Panc1 (cell line): ENCODE measurements around the gene IL2RG. TPM values are rescaled to one million over a fixed set of nuclear protein-coding genes. Genes with fewer than 3 reads are reported as not detected.

Experiments
- ATAC-seq: fragments of 200-7000 bp; cut with Tn5 transposase; 2 replicates; pipeline ENCODE4 v1.9.1; 2020; ENCODE audit warnings: mild to moderate bottlenecking, moderate library complexity
- BruUV-seq: library from RNA; stranded (reverse); fragments of 400-500 nt; replicated peaks from 2 replicates; lab custom pipeline; 2021; lab: Mats Ljungman, UMichigan
- CTCF ChIA-PET: fragments of 300-600 bp; sonication (Branson Sonifier 250); formaldehyde crosslinking; loops from one replicate; lab custom pipeline; 2022; ENCODE audit warnings: antibody characterized with exemption; lab: Charles Lee
- POLR2A ChIA-PET: fragments of 300-600 bp; sonication (Branson Sonifier 250); formaldehyde crosslinking; loops from one replicate; lab custom pipeline; 2022; ENCODE audit warnings: antibody characterized with exemption; lab: Charles Lee
- DNase-seq: peaks from one replicate; pipeline ENCODE4 v3.0.0-alpha.2; 2010; ENCODE audit warnings: low read depth, low spot score
- H3K27ac ChIP-seq: 2 replicates; pipeline ENCODE4 v1.5.1; 2011; ENCODE audit warnings: mild to moderate bottlenecking, low read length, inconsistent platforms
- H3K27me3 ChIP-seq: fragments of 200-500 bp; sonication (Bioruptor generic); 2 replicates; pipeline ENCODE4 v1.6.0; 2014; ENCODE audit warnings: low read length, inconsistent platforms; ENCODE audit not compliant: control insufficient read depth, insufficient read depth
- H3K36me3 ChIP-seq: fragments of 200-500 bp; sonication (Bioruptor generic); 2 replicates; pipeline ENCODE4 v1.5.1; 2014; ENCODE audit warnings: inconsistent platforms, mild to moderate bottlenecking, low read length, moderate library complexity; ENCODE audit not compliant: control insufficient read depth, insufficient read depth
- H3K4me1 ChIP-seq: 2 replicates; pipeline ENCODE4 v1.5.1; 2011; ENCODE audit warnings: inconsistent platforms, mild to moderate bottlenecking, low read length, moderate library complexity; ENCODE audit not compliant: control insufficient read depth, insufficient read depth
- H3K4me3 ChIP-seq, 2 experiments: 2 replicates each; pipeline ENCODE4 v1.5.1; 2011 to 2012; ENCODE audit warnings: low read depth in 2 of 2, low read length in 2 of 2, mild to moderate bottlenecking in 2 of 2, inconsistent platforms in 1 of 2, moderate library complexity in 1 of 2
- H3K9me3 ChIP-seq: fragments of 200-500 bp; sonication (Bioruptor generic); 2 replicates; pipeline ENCODE4 v1.5.1; 2014; ENCODE audit warnings: low read depth, mild to moderate bottlenecking, inconsistent platforms, low read length, moderate library complexity; ENCODE audit not compliant: control insufficient read depth, insufficient read depth
- CTCF ChIP-seq: fragments of 450-650 bp; IDR thresholded peaks from 2 replicates; pipeline ENCODE4 v1.5.1; 2017; ENCODE audit warnings: mild to moderate bottlenecking
- POLR2AphosphoS5 ChIP-seq: IDR thresholded peaks from 2 replicates; pipeline ENCODE4 v1.6.1; 2012; ENCODE audit warnings: mild to moderate bottlenecking, low read depth, low read length, moderate library complexity
- REST ChIP-seq, 2 experiments: IDR thresholded peaks; 2 replicates each; pipeline ENCODE4 v1.6.1; 2011 to 2012; ENCODE audit warnings: low read depth in 2 of 2, control low read depth in 1 of 2, low read length in 1 of 2, mild to moderate bottlenecking in 1 of 2, moderate library complexity in 1 of 2; ENCODE audit not compliant: insufficient read depth in 1 of 2
- SIN3A ChIP-seq: IDR thresholded peaks from 2 replicates; pipeline ENCODE4 v1.6.1; 2012; ENCODE audit warnings: low read depth, mild to moderate bottlenecking, low read length, moderate library complexity, borderline replicate concordance; ENCODE audit not compliant: insufficient read depth
- TCF7L2 ChIP-seq: IDR thresholded peaks from 2 replicates; pipeline ENCODE4 v1.6.1; 2011; ENCODE audit warnings: mild to moderate bottlenecking, low read depth, low read length, inconsistent platforms
- in situ Hi-C: cut with HindIII; loops from 2 replicates; pipeline ENCODE4 v1.10.0; 2016; ENCODE audit warnings: low sequenced_read_pairs, low pct_unique_long_range_greater_than_20kb
- intact Hi-C: fragments of 100-400 bp; cut with micrococcal nuclease; formaldehyde crosslinking; loops from one replicate; pipeline ENCODE4 v1.10.0; 2022; ENCODE audit not compliant: unreplicated experiment
- total RNA-seq: library from RNA; stranded (reverse); gene quantifications from one replicate; pipeline ENCODE4 v1.2.1, GENCODE V29; 2021; ENCODE audit not compliant: unreplicated experiment

The IL2RG gene
- total RNA-seq, 1 experiment from 2014 or later, result 0.28 TPM

GRCh38 chrX:71128166-71128833 is 16.9 kb upstream of the IL2RG start:
- DNase-seq (no peak), ATAC-seq (no peak)
- ChIA-PET POLR2A (no interaction called here), CTCF (no interaction called here)
- Histone ChIP-seq H3K36me3 (peaks cover 3% of the 10 kb centered on the region), H3K4me3 (no peak overlapping the region), H3K27ac (no peak overlapping the region), H3K27me3 (no peaks in the 10 kb centered on the region), H3K4me1 (no peaks in the 10 kb centered on the region), H3K9me3 (no peaks in the 10 kb centered on the region)
- BruUV-seq, result no TSS peak
- in situ Hi-C loops (no loop called here), intact Hi-C loops (no loop called here)
- no peak for TF ChIP-seq SIN3A
- no peak for TF ChIP-seq CTCF
- no peak for TF ChIP-seq POLR2AphosphoS5
- TF ChIP-seq REST (IDR thresholded peaks at IDR 0.05; ENCODE audit: insufficient read depth in 1 of 2, low read depth in 2 of 2, low read length in 1 of 2), result no peak
- TF ChIP-seq TCF7L2, result no peak

GRCh38 chrX:71118985-71119535 is 7.7 kb upstream of the IL2RG start:
- H3K27me3 ChIP-seq, result no peaks in the 10 kb centered on the region
- no peak for TF ChIP-seq TCF7L2
- H3K27ac ChIP-seq, result peak overlapping the region; percentile 81
- in situ Hi-C loops, result no loop called here
- CTCF ChIA-PET, result no interaction called here
- H3K4me1 ChIP-seq, result peaks cover 5% of the 10 kb centered on the region
- H3K4me3 ChIP-seq, result peak overlapping the region; percentile 75 to 81
- ATAC-seq (peak; percentile 37; the same call in 1 of the 2 replicates), DNase-seq (no peak)
- POLR2A ChIA-PET, result no interaction called here
- H3K9me3 ChIP-seq, result no peaks in the 10 kb centered on the region
- no TSS peak for BruUV-seq
- intact Hi-C loops, result no loop called here
- H3K36me3 ChIP-seq, result peaks cover 3% of the 10 kb centered on the region
